GM10266 (cell line): Measurements from ENCODE around the gene GABARAP.

Experiments used
- DNase-seq: peaks from one replicate; pipeline ENCODE4 v3.0.0; 2012; ENCODE audit errors: extremely low spot score
- TF ChIP-seq, protein P1 (sequence below): IDR thresholded peaks from 2 replicates; pipeline ENCODE4 v1.5.1; 2012; ENCODE audit warnings: mild to moderate bottlenecking, low read depth; ENCODE audit not compliant: control insufficient read depth, insufficient read depth; ENCODE audit errors: missing control alignments

GABARAP gene

DNA sequence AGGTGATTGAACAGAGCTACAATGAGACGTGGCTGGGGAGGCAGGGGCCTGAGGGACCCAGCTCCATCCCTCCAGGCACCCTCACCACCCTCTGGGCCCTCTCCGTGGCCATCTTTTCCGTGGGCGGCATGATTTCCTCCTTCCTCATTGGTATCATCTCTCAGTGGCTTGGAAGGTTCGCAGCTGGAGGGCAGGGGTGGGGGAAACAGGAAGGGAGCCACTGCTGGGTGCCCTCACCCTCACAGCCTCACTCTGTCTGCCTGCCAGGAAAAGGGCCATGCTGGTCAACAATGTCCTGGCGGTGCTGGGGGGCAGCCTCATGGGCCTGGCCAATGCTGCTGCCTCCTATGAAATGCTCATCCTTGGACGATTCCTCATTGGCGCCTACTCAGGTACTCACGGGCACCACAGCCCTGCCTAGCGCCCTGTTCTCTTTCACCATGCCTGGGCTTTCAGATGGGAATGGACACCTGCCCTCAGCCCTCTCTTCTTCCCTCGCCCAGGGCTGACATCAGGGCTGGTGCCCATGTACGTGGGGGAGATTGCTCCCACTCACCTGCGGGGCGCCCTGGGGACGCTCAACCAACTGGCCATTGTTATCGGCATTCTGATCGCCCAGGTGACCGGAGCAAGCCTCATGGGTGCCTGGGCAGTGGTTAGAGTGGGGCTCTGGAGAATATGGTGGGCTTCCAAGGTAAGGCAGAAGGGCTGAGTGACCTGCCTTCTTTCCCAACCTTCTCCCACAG, 41.4 kb upstream of the GABARAP start:
- no peak for DNase-seq
- TF ChIP-seq, protein P1, sequence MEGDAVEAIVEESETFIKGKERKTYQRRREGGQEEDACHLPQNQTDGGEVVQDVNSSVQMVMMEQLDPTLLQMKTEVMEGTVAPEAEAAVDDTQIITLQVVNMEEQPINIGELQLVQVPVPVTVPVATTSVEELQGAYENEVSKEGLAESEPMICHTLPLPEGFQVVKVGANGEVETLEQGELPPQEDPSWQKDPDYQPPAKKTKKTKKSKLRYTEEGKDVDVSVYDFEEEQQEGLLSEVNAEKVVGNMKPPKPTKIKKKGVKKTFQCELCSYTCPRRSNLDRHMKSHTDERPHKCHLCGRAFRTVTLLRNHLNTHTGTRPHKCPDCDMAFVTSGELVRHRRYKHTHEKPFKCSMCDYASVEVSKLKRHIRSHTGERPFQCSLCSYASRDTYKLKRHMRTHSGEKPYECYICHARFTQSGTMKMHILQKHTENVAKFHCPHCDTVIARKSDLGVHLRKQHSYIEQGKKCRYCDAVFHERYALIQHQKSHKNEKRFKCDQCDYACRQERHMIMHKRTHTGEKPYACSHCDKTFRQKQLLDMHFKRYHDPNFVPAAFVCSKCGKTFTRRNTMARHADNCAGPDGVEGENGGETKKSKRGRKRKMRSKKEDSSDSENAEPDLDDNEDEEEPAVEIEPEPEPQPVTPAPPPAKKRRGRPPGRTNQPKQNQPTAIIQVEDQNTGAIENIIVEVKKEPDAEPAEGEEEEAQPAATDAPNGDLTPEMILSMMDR: no peak

DNA sequence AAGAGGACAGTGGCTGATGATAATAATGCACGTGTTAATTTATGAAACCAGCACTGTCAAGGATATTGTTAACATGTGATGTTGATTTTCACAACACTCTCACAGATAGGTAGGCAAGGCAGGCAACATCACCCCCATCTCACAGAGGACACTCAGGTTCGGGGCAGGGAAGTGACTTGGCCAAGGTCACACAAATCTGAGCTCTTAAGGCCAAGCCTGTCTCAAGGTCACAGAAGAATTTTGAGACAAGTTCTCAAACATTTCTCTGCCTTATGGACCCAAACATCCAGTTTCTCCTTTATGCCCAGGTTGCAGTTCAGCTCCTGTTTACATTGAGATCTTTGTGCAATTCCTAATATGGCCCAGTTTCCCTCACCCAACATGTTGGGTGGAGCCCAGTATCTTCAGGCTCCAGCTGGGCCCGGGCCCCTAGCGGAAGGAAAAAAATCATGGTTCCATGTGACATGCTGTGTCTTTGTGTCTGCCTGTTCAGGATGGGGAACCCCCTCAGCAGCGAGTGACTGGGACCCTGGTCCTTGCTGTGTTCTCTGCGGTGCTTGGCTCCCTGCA, 40.6 kb upstream of the GABARAP start:
- TF ChIP-seq, protein P1: no peak
- DNase-seq: peak; percentile 15

GRCh38 chr17:7281953-7282751, 39.9 kb upstream of the GABARAP start:
- DNase-seq: peak; percentile 19

GRCh38 chr17:7281074-7281952, 39.1 kb upstream of the GABARAP start, which contains the start of gene SLC2A4:
TSS of gene SLC2A4 (plus strand) at chr17:7281718. CDS start at chr17:7281935, 217 bp downstream.
- TF ChIP-seq, protein P1: no peak
- DNase-seq: peak; percentile 97

More at GRCh38 chr17:7281953-7282751, 39.9 kb upstream of the GABARAP start:
- TF ChIP-seq, protein P1: no peak

GRCh38 chr17:7280519-7281073, 38.3 kb upstream of the GABARAP start:
- TF ChIP-seq, protein P1: peak; percentile 82
- DNase-seq: peak; percentile 85

DNA sequence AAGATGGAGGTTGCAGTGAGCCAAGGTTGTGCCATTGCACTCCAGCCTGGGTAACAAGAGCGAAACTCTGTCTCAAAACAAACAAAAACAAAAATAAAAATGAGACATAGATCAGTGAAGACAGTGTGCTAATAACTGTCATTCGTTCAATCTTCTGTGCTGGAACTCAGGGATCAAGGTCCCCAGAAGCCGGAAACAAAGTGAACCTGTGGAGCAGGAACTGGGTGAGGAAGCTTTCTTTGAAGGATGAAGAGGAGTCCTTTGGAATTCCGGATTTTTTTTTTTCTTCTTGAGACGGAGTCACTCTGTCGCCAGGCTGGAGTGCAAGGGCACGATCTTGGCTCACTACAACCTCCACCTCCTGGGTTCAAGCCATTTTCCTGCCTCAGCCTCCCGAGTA, 37.2 kb upstream of the GABARAP start:
- TF ChIP-seq, protein P1: no peak
- no peak for DNase-seq
